ENCODE measurements around the gene ALG1L2. TPM values are rescaled to one million over a fixed set of nuclear protein-coding genes. Genes with fewer than 3 reads are reported as not detected.
"Not testable (repeated sequence)": the region's sequence is repeated elsewhere in the genome, so short reads cannot be mapped to it uniquely, and the experiment has no call there.

ALG1L2 gene
- total RNA-seq, 1 experiment from 2014 or later: 2.6 TPM

GRCh38 chr3:130108836-130109585 is 27.4 kb downstream of the ALG1L2 start:
- H3K9me3 ChIP-seq (ENCODE audit: insufficient read depth, low read depth); H3K9me2 ChIP-seq (ENCODE audit: insufficient read depth); H3K27me3 ChIP-seq (ENCODE audit: insufficient read depth, low read depth); BruUV-seq (replicated peaks); H3F3A ChIP-seq (ENCODE audit: insufficient read depth, low read depth); POLR2A ChIA-PET (ENCODE audit: unreplicated experiment); H2AFZ ChIP-seq; CTCF ChIA-PET; H4K20me1 ChIP-seq (ENCODE audit: insufficient read depth); H3K36me3 ChIP-seq (ENCODE audit: low read depth): not testable (repeated sequence)
- H3K4me3 ChIP-seq: peak overlapping the region; percentile 32; the same call in 1 of the 2 replicates
- DNase-seq: peak; percentile 44 to 76
- 0 out of 2 replicates have a peak overlapping the region, but pooled peaks have one; percentile 17 for H3K27ac ChIP-seq
- intact Hi-C loops (cut with micrococcal nuclease; ENCODE audit: unreplicated experiment): loop anchor here (5.0 kb wide), 1 partner anchor 622 kb away; no protein-coding TSS in a partner anchor
- H3K4me1 ChIP-seq (replicated peaks; ENCODE audit: insufficient read depth): peaks cover 23% of the 10 kb centered on the region
- peaks cover 16% of the 10 kb centered on the region for H3K79me2 ChIP-seq (ENCODE audit: low read depth)
- H3K4me2 ChIP-seq: peak overlapping the region; percentile 91

GRCh38 chr3:130110386-130111169 is 28.9 kb downstream of the ALG1L2 start:
- TSS peak; percentile 60 for BruUV-seq (replicated peaks)
- Histone ChIP-seq H3K4me2 (peak overlapping the region; percentile 91), H3K79me2 (ENCODE audit: low read depth) (peaks cover 16% of the 10 kb centered on the region), H3K4me3 (peak overlapping the region; percentile 88), H3K4me1 (replicated peaks; ENCODE audit: insufficient read depth) (peaks cover 23% of the 10 kb centered on the region), H2AFZ (peak overlapping the region; percentile 68), H3K27ac (peak overlapping the region; percentile 78)
- intact Hi-C loops (cut with micrococcal nuclease; ENCODE audit: unreplicated experiment): loop anchor here (2.0 kb wide), 1 partner anchor 16 kb away; no protein-coding TSS in a partner anchor
- H3K36me3 ChIP-seq (ENCODE audit: low read depth); CTCF ChIA-PET; H3K27me3 ChIP-seq (ENCODE audit: insufficient read depth, low read depth); H3K9me3 ChIP-seq (ENCODE audit: insufficient read depth, low read depth); H3K9me2 ChIP-seq (ENCODE audit: insufficient read depth); POLR2A ChIA-PET (ENCODE audit: unreplicated experiment); H3F3A ChIP-seq (ENCODE audit: insufficient read depth, low read depth); H4K20me1 ChIP-seq (ENCODE audit: insufficient read depth): not testable (repeated sequence)
- peak; percentile 48 to 67 for DNase-seq

- no peaks in the 10 kb centered on the region for H3K9me2 ChIP-seq (ENCODE audit: insufficient read depth)
- CTCF ChIA-PET: interaction anchor here (0.6 to 1.0 kb wide), 8 partner anchors 13 to 1101 kb away, joined by 3 to 8 read pairs (median 3); no protein-coding TSS in a partner anchor
These were observed 29.7 kb downstream of the ALG1L2 start for GRCh38 chr3:130111185-130111864.

GRCh38 chr3:130111865-130112747 is 30.5 kb downstream of the ALG1L2 start:
- ChIA-PET CTCF (interaction anchor here (0.6 to 1.0 kb wide), 8 partner anchors 14 to 1101 kb away, joined by 3 to 8 read pairs (median 3); no protein-coding TSS in a partner anchor), POLR2A (ENCODE audit: unreplicated experiment) (interaction anchor here (0.5 to 1.1 kb wide), 9 partner anchors 120 to 1431 kb away, joined by 3 to 12 read pairs (median 3); partner anchors contain the start of gene TMCC1)
- H3K27ac ChIP-seq; H3K27me3 ChIP-seq (ENCODE audit: insufficient read depth, low read depth); H3F3A ChIP-seq (ENCODE audit: insufficient read depth, low read depth); H4K20me1 ChIP-seq (ENCODE audit: insufficient read depth); H3K9me2 ChIP-seq (ENCODE audit: insufficient read depth); H3K36me3 ChIP-seq (ENCODE audit: low read depth); BruUV-seq (replicated peaks); H3K9me3 ChIP-seq (ENCODE audit: insufficient read depth, low read depth): not testable (repeated sequence)
- peak; percentile 86 to 100 for DNase-seq
- peaks cover 23% of the 10 kb centered on the region for H3K4me1 ChIP-seq (replicated peaks; ENCODE audit: insufficient read depth)
- peak overlapping the region; percentile 61 for H3K4me3 ChIP-seq
- intact Hi-C loops (cut with micrococcal nuclease; ENCODE audit: unreplicated experiment): loop anchor here (2.0 kb wide), 1 partner anchor 17 kb away; no protein-coding TSS in a partner anchor
- H3K4me2 ChIP-seq: peak overlapping the region; percentile 86
- H3K79me2 ChIP-seq (ENCODE audit: low read depth): peaks cover 16% of the 10 kb centered on the region
- peak overlapping the region; percentile 68; the same call in 1 of the 2 replicates for H2AFZ ChIP-seq

More at GRCh38 chr3:130111185-130111864, 29.7 kb downstream of the ALG1L2 start:
- no TSS peak for BruUV-seq (replicated peaks)
- no peak for TF ChIP-seq EZH2 (IDR thresholded peaks at IDR 0.05; ENCODE audit: low read depth)
- no peak for TF ChIP-seq CTCF (conservative IDR thresholded peaks at IDR 0.05)
- Histone ChIP-seq H4K20me1 (ENCODE audit: insufficient read depth) (no peaks in the 10 kb centered on the region), H3K27me3 (ENCODE audit: insufficient read depth, low read depth) (no peaks in the 10 kb centered on the region), H3K79me2 (ENCODE audit: low read depth) (peaks cover 16% of the 10 kb centered on the region), H3K4me2 (peak overlapping the region; percentile 91), H3K9me3 (ENCODE audit: insufficient read depth, low read depth) (no peaks in the 10 kb centered on the region), H3F3A (ENCODE audit: insufficient read depth, low read depth) (peaks cover 10% of the 10 kb centered on the region; the same call in 1 of the 2 replicates), H3K4me3 (peak overlapping the region; percentile 88), H3K4me1 (replicated peaks; ENCODE audit: insufficient read depth) (peaks cover 23% of the 10 kb centered on the region), H2AFZ (peak overlapping the region; percentile 68), H3K27ac (peak overlapping the region; percentile 78), H3K36me3 (ENCODE audit: low read depth) (no peaks in the 10 kb centered on the region)
- POLR2A ChIA-PET (ENCODE audit: unreplicated experiment): interaction anchor here (0.5 to 1.1 kb wide), 9 partner anchors 119 to 1431 kb away, joined by 3 to 12 read pairs (median 3); partner anchors contain the start of gene TMCC1
- intact Hi-C loops (cut with micrococcal nuclease; ENCODE audit: unreplicated experiment): loop anchor here (2.0 kb wide), 1 partner anchor 17 kb away; no protein-coding TSS in a partner anchor
- DNase-seq: peak; percentile 89 to 99

- H3K27ac ChIP-seq; H3K27me3 ChIP-seq (ENCODE audit: insufficient read depth, low read depth); BruUV-seq (replicated peaks); DNase-seq; CTCF ChIA-PET; intact Hi-C loops (cut with micrococcal nuclease; ENCODE audit: unreplicated experiment); H3F3A ChIP-seq (ENCODE audit: insufficient read depth, low read depth); H3K36me3 ChIP-seq (ENCODE audit: low read depth); H4K20me1 ChIP-seq (ENCODE audit: insufficient read depth); H3K9me2 ChIP-seq (ENCODE audit: insufficient read depth); POLR2A ChIA-PET (ENCODE audit: unreplicated experiment); H3K9me3 ChIP-seq (ENCODE audit: insufficient read depth, low read depth): not testable (repeated sequence)
- Histone ChIP-seq H3K79me2 (ENCODE audit: low read depth) (peaks cover 16% of the 10 kb centered on the region), H3K4me3 (peak overlapping the region; percentile 61), H3K4me2 (peak overlapping the region; percentile 86), H2AFZ (peak overlapping the region; percentile 68; the same call in 1 of the 2 replicates), H3K4me1 (replicated peaks; ENCODE audit: insufficient read depth) (peaks cover 23% of the 10 kb centered on the region)
These were observed 31.1 kb downstream of the ALG1L2 start for GRCh38 chr3:130112748-130113073.

Measured in PC-9 (cell line).